ENCODE results near the gene LMCD1. TPM values are rescaled to one million over a fixed set of nuclear protein-coding genes. Genes with fewer than 3 reads are reported as not detected.

LMCD1 gene
- total RNA-seq, 1 experiment from 2014 or later: 23.9 TPM

GRCh38 chr3:8484409-8485140 lies 17.0 kb upstream of the LMCD1 start:
- H3K36me3 Mint-ChIP-seq (ENCODE audit: insufficient read depth, unreplicated experiment): peaks cover 6% of the 10 kb centered on the region
- no peak for TF ChIP-seq CTCF (IDR thresholded peaks at IDR 0.05; ENCODE audit: insufficient read depth in 1 of 2, low read depth in 1 of 2, low read length in 1 of 2, severe bottlenecking in 1 of 2, unreplicated experiment in 1 of 2)
- intact Hi-C loops (cut with micrococcal nuclease; ENCODE audit: unreplicated experiment): loop anchor here (5.0 kb wide), 1 partner anchor 173 kb away; no protein-coding TSS in a partner anchor
- H3K4me3 ChIP-seq (ENCODE audit: low read depth, low read length): no peak overlapping the region
- no peaks in the 10 kb centered on the region for H3K36me3 ChIP-seq (ENCODE audit: control insufficient read depth, insufficient read depth, low read length)
- H3K27me3 Mint-ChIP-seq (ENCODE audit: insufficient read depth, unreplicated experiment): no peaks in the 10 kb centered on the region
- H3K4me3 Mint-ChIP-seq (ENCODE audit: unreplicated experiment): no peak overlapping the region
- POLR2A ChIA-PET: interaction anchor here (1.5 to 1.6 kb wide), 2 partner anchors 17 to 40 kb away, joined by 3 to 4 read pairs; partner anchors contain the start of gene LMCD1
- DNase-seq: no peak
- H3K9me3 ChIP-seq: no peaks in the 10 kb centered on the region
- H3K9me3 Mint-ChIP-seq (ENCODE audit: unreplicated experiment): peaks cover 17% of the 10 kb centered on the region
- CTCF ChIA-PET: no interaction called here
- peak overlapping the region; percentile 23 for H3K27ac Mint-ChIP-seq (ENCODE audit: unreplicated experiment)
- peaks cover 40% of the 10 kb centered on the region for H3K4me1 Mint-ChIP-seq (ENCODE audit: low read depth, unreplicated experiment)
- peaks cover 56% of the 10 kb centered on the region for H3K4me1 ChIP-seq
- no peaks in the 10 kb centered on the region for H3K27me3 ChIP-seq (replicated peaks; ENCODE audit: control insufficient read depth, insufficient read depth, low read length)
- no TSS peak for BruUV-seq (replicated peaks)

- no peak for DNase-seq
- no TSS peak for BruUV-seq (replicated peaks)
- H3K27me3 ChIP-seq (replicated peaks; ENCODE audit: control insufficient read depth, insufficient read depth, low read length): no peaks in the 10 kb centered on the region
- H3K36me3 ChIP-seq (ENCODE audit: control insufficient read depth, insufficient read depth, low read length): no peaks in the 10 kb centered on the region
- intact Hi-C loops (cut with micrococcal nuclease; ENCODE audit: unreplicated experiment): loop anchor here (5.0 kb wide), 1 partner anchor 172 kb away; no protein-coding TSS in a partner anchor
- Mint-ChIP-seq H3K9me3 (ENCODE audit: unreplicated experiment) (peaks cover 17% of the 10 kb centered on the region), H3K4me3 (ENCODE audit: unreplicated experiment) (no peak overlapping the region), H3K27me3 (ENCODE audit: insufficient read depth, unreplicated experiment) (no peaks in the 10 kb centered on the region), H3K4me1 (ENCODE audit: low read depth, unreplicated experiment) (peaks cover 46% of the 10 kb centered on the region), H3K36me3 (ENCODE audit: insufficient read depth, unreplicated experiment) (peaks cover 6% of the 10 kb centered on the region), H3K27ac (ENCODE audit: unreplicated experiment) (peak overlapping the region; percentile 23)
- TF ChIP-seq CTCF (IDR thresholded peaks at IDR 0.05; ENCODE audit: insufficient read depth in 1 of 2, low read depth in 1 of 2, low read length in 1 of 2, severe bottlenecking in 1 of 2, unreplicated experiment in 1 of 2): no peak
- ChIA-PET CTCF (no interaction called here), POLR2A (interaction anchor here (1.5 to 1.6 kb wide), 2 partner anchors 16 to 41 kb away, joined by 3 to 4 read pairs; partner anchors contain the start of gene LMCD1)
- no peak overlapping the region for H3K4me3 ChIP-seq (ENCODE audit: low read depth, low read length)
- H3K9me3 ChIP-seq: no peaks in the 10 kb centered on the region
- peaks cover 60% of the 10 kb centered on the region for H3K4me1 ChIP-seq
Measured at GRCh38 chr3:8485141-8485870, 16.3 kb upstream of the LMCD1 start.

- ChIA-PET POLR2A (interaction anchor here (1.5 kb wide), 1 partner anchor 15 kb away, joined by 4 read pairs; the partner anchor contains the start of gene LMCD1), CTCF (no interaction called here)
- no peaks in the 10 kb centered on the region for H3K36me3 ChIP-seq (ENCODE audit: control insufficient read depth, insufficient read depth, low read length)
- H3K4me1 ChIP-seq: peaks cover 60% of the 10 kb centered on the region
- no peak overlapping the region for H3K4me3 Mint-ChIP-seq (ENCODE audit: unreplicated experiment)
- intact Hi-C loops (cut with micrococcal nuclease; ENCODE audit: unreplicated experiment): loop anchor here (5.0 kb wide), 1 partner anchor 171 kb away; no protein-coding TSS in a partner anchor
- H3K27me3 Mint-ChIP-seq (ENCODE audit: insufficient read depth, unreplicated experiment): no peaks in the 10 kb centered on the region
- no peak overlapping the region for H3K4me3 ChIP-seq (ENCODE audit: low read depth, low read length)
- peaks cover 17% of the 10 kb centered on the region for H3K9me3 Mint-ChIP-seq (ENCODE audit: unreplicated experiment)
- H3K36me3 Mint-ChIP-seq (ENCODE audit: insufficient read depth, unreplicated experiment): peaks cover 6% of the 10 kb centered on the region
- H3K9me3 ChIP-seq: no peaks in the 10 kb centered on the region
- no peak for DNase-seq
- no peaks in the 10 kb centered on the region for H3K27me3 ChIP-seq (replicated peaks; ENCODE audit: control insufficient read depth, insufficient read depth, low read length)
- BruUV-seq (replicated peaks): no TSS peak
- no peak for TF ChIP-seq CTCF (IDR thresholded peaks at IDR 0.05; ENCODE audit: insufficient read depth in 1 of 2, low read depth in 1 of 2, low read length in 1 of 2, severe bottlenecking in 1 of 2, unreplicated experiment in 1 of 2)
- peaks cover 41% of the 10 kb centered on the region for H3K4me1 Mint-ChIP-seq (ENCODE audit: low read depth, unreplicated experiment)
- peak overlapping the region; percentile 56 for H3K27ac Mint-ChIP-seq (ENCODE audit: unreplicated experiment)
Measured at GRCh38 chr3:8485943-8486342, 15.7 kb upstream of the LMCD1 start.
